Measurements from ENCODE around the gene OPN1SW.

The OPN1SW gene

GRCh38 chr7:128759242-128759641 is 16.4 kb downstream of the OPN1SW start:
- DNase-seq (ENCODE audit: low read depth in 2 of 2) = no peak

GRCh38 chr7:128758553-128758952 is 17.0 kb downstream of the OPN1SW start:
- DNase-seq (ENCODE audit: low read depth in 2 of 2) = no peak

GRCh38 chr7:128757203-128757602 is 18.4 kb downstream of the OPN1SW start:
- DNase-seq (ENCODE audit: low read depth in 2 of 2) = no peak

- DNase-seq (ENCODE audit: low read depth in 2 of 2) = no peak
Measured at GRCh38 chr7:128755819-128756476, 19.6 kb downstream of the OPN1SW start.

GRCh38 chr7:128755075-128755818 is 20.3 kb downstream of the OPN1SW start:
- no peak for DNase-seq (ENCODE audit: low read depth in 2 of 2)

- DNase-seq (ENCODE audit: low read depth in 2 of 2) = no peak
Measured at GRCh38 chr7:128752251-128752650, 23.3 kb downstream of the OPN1SW start.

- DNase-seq (ENCODE audit: low read depth in 2 of 2) = no peak
Measured at GRCh38 chr7:128747327-128748079, 28.1 kb downstream of the OPN1SW start.

- DNase-seq (ENCODE audit: low read depth in 2 of 2) = no peak
Measured at GRCh38 chr7:128745706-128746105, 29.9 kb downstream of the OPN1SW start.

- DNase-seq (ENCODE audit: low read depth in 2 of 2) = no peak
Measured at GRCh38 chr7:128744366-128744905, 31.2 kb downstream of the OPN1SW start.

GRCh38 chr7:128743112-128743772 is 32.4 kb downstream of the OPN1SW start:
- DNase-seq (ENCODE audit: low read depth in 2 of 2) = no peak

GRCh38 chr7:128742206-128742605 is 33.4 kb downstream of the OPN1SW start:
- DNase-seq (ENCODE audit: low read depth in 2 of 2) = no peak

- no peak for DNase-seq (ENCODE audit: low read depth in 2 of 2)
Measured at GRCh38 chr7:128741491-128741890, 34.1 kb downstream of the OPN1SW start.

GRCh38 chr7:128740996-128741395 is 34.6 kb downstream of the OPN1SW start:
- DNase-seq (ENCODE audit: low read depth in 2 of 2) = no peak

- no peak for DNase-seq (ENCODE audit: low read depth in 2 of 2)
Measured at GRCh38 chr7:128739990-128740682, 35.5 kb downstream of the OPN1SW start.

- peak; percentile 92 to 95 for DNase-seq (ENCODE audit: low read depth in 2 of 2)
Measured at GRCh38 chr7:128739048-128739962, 36.3 kb downstream of the OPN1SW start, which contains the start of gene CALU. Gene CALU, plus strand, starts transcription at chr7:128739359. Its CDS starts 9,225 bp downstream, at chr7:128748584.

GRCh38 chr7:128738570-128739047 is 37.0 kb downstream of the OPN1SW start:
- no peak for DNase-seq (ENCODE audit: low read depth in 2 of 2)

- DNase-seq (ENCODE audit: low read depth in 2 of 2) = no peak
Measured at GRCh38 chr7:128737867-128738385, 37.7 kb downstream of the OPN1SW start.

- DNase-seq (ENCODE audit: low read depth in 2 of 2) = no peak
Measured at GRCh38 chr7:128737441-128737840, 38.2 kb downstream of the OPN1SW start.

- no peak for DNase-seq (ENCODE audit: low read depth in 2 of 2)
Measured at GRCh38 chr7:128735436-128735835, 40.2 kb downstream of the OPN1SW start.

- DNase-seq (ENCODE audit: low read depth in 2 of 2) = no peak
Measured at GRCh38 chr7:128734890-128735289, 40.7 kb downstream of the OPN1SW start.

Measured in stimulated activated CD8-positive, alpha-beta memory T cell treated with anti-CD3 and anti-CD28 coated beads, Interleukin-15, amount 100 ng/mL, for 48 hours (primary cell).